Esophagus squamous epithelium (tissue), 5 donors: Measurements from ENCODE around the gene UBXN7. TPM values are rescaled to one million over a fixed set of nuclear protein-coding genes. Genes with fewer than 3 reads are reported as not detected.

Experiments
- DNase-seq: peaks from one replicate; lab custom pipeline; 2025; lab: John Stamatoyannopoulos, UW
- H3K27ac ChIP-seq, 4 donors: fragments of 200-600 bp; sonication (generic); one replicate each; pipeline ENCODE4 v1.5.1; 2016 to 2019; ENCODE audit warnings: mild to moderate bottlenecking in 1 of 4
- H3K27me3 ChIP-seq, 4 donors: fragments of 200-600 bp; sonication (generic); 1 replicate in 3 of 4; 2 replicates in 1 of 4; pipeline versions ENCODE4 v1.5.1 to v1.6.0; 2017 to 2021; ENCODE audit warnings: antibody characterized with exemption in 1 of 4
- H3K36me3 ChIP-seq, 3 donors: fragments of 200-600 bp; sonication (generic); one replicate each; pipeline ENCODE4 v1.5.1; 2016 to 2019
- H3K4me1 ChIP-seq, 3 donors: fragments of 200-600 bp; sonication (generic); one replicate each; pipeline ENCODE4 v1.5.1; 2017 to 2019
- H3K4me3 ChIP-seq, 4 donors: fragments of 200-600 bp; sonication (generic); 1 replicate in 3 of 4; 2 replicates in 1 of 4; pipeline ENCODE4 v1.5.1; 2016 to 2019; ENCODE audit warnings: mild to moderate bottlenecking in 2 of 4, moderate library complexity in 1 of 4
- H3K9me3 ChIP-seq, 3 donors: fragments of 200-600 bp; sonication (generic); one replicate each; pipeline ENCODE4 v1.5.1; 2016 to 2019
- CTCF ChIP-seq, 6 experiments: fragments of 450-650 bp in 4 of 6; fragments of 200-600 bp in 2 of 6; sonication (generic) in 2 of 6; IDR thresholded peaks; one replicate each; pipeline ENCODE4 v1.5.1; 2016 to 2019; ENCODE audit warnings: antibody characterized with exemption in 6 of 6, mild to moderate bottlenecking in 4 of 6, moderate library complexity in 4 of 6
- POLR2A ChIP-seq, 4 donors: fragments of 450-650 bp; IDR thresholded peaks; one replicate each; pipeline ENCODE4 v1.6.1; 2017; ENCODE audit warnings: antibody characterized with exemption in 4 of 4, mild to moderate bottlenecking in 4 of 4, moderate library complexity in 3 of 4
- WGBS, 2 donors: methylation state at CpG; one replicate each; pipeline ENCODE4 v1.1.5; 2018; 5-methylcytosine and 5-hydroxymethylcytosine counted together
- intact Hi-C: fragments of 100-400 bp; cut with DNase I; formaldehyde crosslinking; loops from one replicate; pipeline ENCODE4 v1.15.0; 2022
- total RNA-seq, 4 donors: library from RNA; depleted of rRNA; stranded (reverse); fragments of >200 nt; gene quantifications; one replicate each; pipeline ENCODE4 v1.1.0, GENCODE V29; 2016
- donor health status: DM: yes; HTN: yes; CAD: no.

UBXN7 gene
- total RNA-seq, 4 donors from 2014 or later = 10.7 to 18.7 (median 14.1) TPM

GRCh38 chr3:196412704-196413103 lies 19.5 kb downstream of the UBXN7 start:
- intact Hi-C loops = no loop called here
- Histone ChIP-seq H3K4me3 (no peak overlapping the region), H3K27ac (no peak overlapping the region), H3K9me3 (no peaks in the 10 kb centered on the region), H3K27me3 (no peaks in the 10 kb centered on the region), H3K36me3 (no peaks in the 10 kb centered on the region), H3K4me1 (peaks cover 0 to 6% (median 3%) of the 10 kb centered on the region in 3 donors)
- WGBS, 2 donors = 70 to 81% methylated on average over 5 of the region's 5 CpGs
- no peak for DNase-seq
- no peak for TF ChIP-seq POLR2A (IDR thresholded peaks at IDR 0.05)
- no peak for TF ChIP-seq CTCF (IDR thresholded peaks at IDR 0.05)

- H3K36me3 ChIP-seq = peaks cover 0 to 27% (median 3%) of the 10 kb centered on the region in 3 donors
- intact Hi-C loops = no loop called here
- no peaks in the 10 kb centered on the region for H3K27me3 ChIP-seq
- no peak overlapping the region for H3K4me3 ChIP-seq
- no peaks in the 10 kb centered on the region for H3K4me1 ChIP-seq
- H3K9me3 ChIP-seq = no peaks in the 10 kb centered on the region
- WGBS, 2 donors = 88 to 89% methylated on average over 1 of the region's 1 CpG
- no peak for TF ChIP-seq POLR2A (IDR thresholded peaks at IDR 0.05)
- TF ChIP-seq CTCF (IDR thresholded peaks at IDR 0.05) = no peak
- DNase-seq = no peak
- no peak overlapping the region for H3K27ac ChIP-seq
Measured at GRCh38 chr3:196409409-196409808, 22.8 kb downstream of the UBXN7 start.

- TF ChIP-seq POLR2A (IDR thresholded peaks at IDR 0.05) (no peak), CTCF (IDR thresholded peaks at IDR 0.05) (no peak)
- Histone ChIP-seq H3K36me3 (peaks cover 0 to 30% (median 3%) of the 10 kb centered on the region in 3 donors), H3K27ac (no peak overlapping the region), H3K9me3 (no peaks in the 10 kb centered on the region), H3K4me1 (no peaks in the 10 kb centered on the region), H3K4me3 (no peak overlapping the region), H3K27me3 (no peaks in the 10 kb centered on the region)
- intact Hi-C loops = no loop called here
- DNase-seq = no peak
- WGBS, 2 donors = 97% methylated on average over 4 of the region's 4 CpGs
Measured at GRCh38 chr3:196408565-196409300, 23.5 kb downstream of the UBXN7 start.

- intact Hi-C loops = no loop called here
- Histone ChIP-seq H3K27me3 (no peaks in the 10 kb centered on the region), H3K4me3 (no peak overlapping the region), H3K9me3 (no peaks in the 10 kb centered on the region), H3K36me3 (peaks cover 0 to 46% (median 3%) of the 10 kb centered on the region in 3 donors), H3K4me1 (no peaks in the 10 kb centered on the region), H3K27ac (no peak overlapping the region)
- TF ChIP-seq POLR2A (IDR thresholded peaks at IDR 0.05) (no peak), CTCF (IDR thresholded peaks at IDR 0.05) (no peak)
- no peak for DNase-seq
- WGBS, 2 donors = 65 to 67% methylated on average over 8 of the region's 8 CpGs
Measured at GRCh38 chr3:196406811-196407470, 25.3 kb downstream of the UBXN7 start.

- H3K9me3 ChIP-seq = no peaks in the 10 kb centered on the region
- TF ChIP-seq CTCF (IDR thresholded peaks at IDR 0.05) (no peak), POLR2A (IDR thresholded peaks at IDR 0.05) (no peak)
- no peak for DNase-seq
- no peak overlapping the region for H3K27ac ChIP-seq
- intact Hi-C loops = no loop called here
- no peaks in the 10 kb centered on the region for H3K27me3 ChIP-seq
- H3K36me3 ChIP-seq = peaks cover 0 to 81% (median 3%) of the 10 kb centered on the region in 3 donors
- no peak overlapping the region for H3K4me3 ChIP-seq
- no peaks in the 10 kb centered on the region for H3K4me1 ChIP-seq
- WGBS, 2 donors = 90 to 95% methylated on average over 6 of the region's 6 CpGs
Measured at GRCh38 chr3:196400331-196400730, 31.9 kb downstream of the UBXN7 start.
